Nephron (organoid): ENCODE data around the gene IRGC.

Experiments used
- H3K27ac Mint-ChIP-seq, 3 experiments: 2 replicates each; pipeline ENCODE4 v1.8.0; 2020; ENCODE audit warnings: mixed read lengths in 3 of 3, mild to moderate bottlenecking in 2 of 3, moderate library complexity in 1 of 3
- H3K27me3 Mint-ChIP-seq: 2 replicates; pipeline ENCODE4 v1.8.0; 2021; ENCODE audit warnings: low read depth, mild to moderate bottlenecking, moderate library complexity, mixed read lengths
- H3K36me3 Mint-ChIP-seq: 2 replicates; pipeline ENCODE4 v1.8.0; 2020; ENCODE audit warnings: low read depth, mixed read lengths
- H3K4me1 Mint-ChIP-seq: 2 replicates; pipeline ENCODE4 v1.8.0; 2020; ENCODE audit warnings: mixed read lengths
- H3K4me3 Mint-ChIP-seq, 3 experiments: 2 replicates each; pipeline ENCODE4 v1.8.0; 2020; ENCODE audit warnings: mild to moderate bottlenecking in 3 of 3, mixed read lengths in 3 of 3, moderate library complexity in 2 of 3
- H3K9me3 Mint-ChIP-seq: 2 replicates; pipeline ENCODE4 v1.8.0; 2020; ENCODE audit warnings: mixed read lengths
- CTCF ChIP-seq, 3 experiments: fragments of 200-600 bp; sonication (generic); IDR thresholded peaks; one replicate each; pipeline ENCODE4 v1.5.0; 2021; ENCODE audit warnings: antibody characterized with exemption in 3 of 3; ENCODE audit not compliant: unreplicated experiment in 3 of 3

IRGC gene

GRCh38 chr19:43688059-43688701, 27.7 kb upstream of the IRGC start:
- H3K36me3 Mint-ChIP-seq, result no peaks in the 10 kb centered on the region
- peaks cover 16% of the 10 kb centered on the region for H3K9me3 Mint-ChIP-seq
- H3K4me1 Mint-ChIP-seq, result peaks cover 9% of the 10 kb centered on the region
- H3K27me3 Mint-ChIP-seq, result no peaks in the 10 kb centered on the region
- TF ChIP-seq CTCF (IDR thresholded peaks at IDR 0.05; ENCODE audit: unreplicated experiment in 3 of 3), result no peak
- H3K4me3 Mint-ChIP-seq, result no peak overlapping the region
- no peak overlapping the region for H3K27ac Mint-ChIP-seq

- Mint-ChIP-seq H3K27ac (no peak overlapping the region), H3K4me3 (no peak overlapping the region), H3K4me1 (peaks cover 9% of the 10 kb centered on the region), H3K36me3 (no peaks in the 10 kb centered on the region), H3K9me3 (peaks cover 20% of the 10 kb centered on the region), H3K27me3 (peaks cover 4% of the 10 kb centered on the region)
- TF ChIP-seq CTCF (IDR thresholded peaks at IDR 0.05; ENCODE audit: unreplicated experiment in 3 of 3), result no peak
Observed at GRCh38 chr19:43690444-43690843, 25.4 kb upstream of the IRGC start.

- no peak overlapping the region for H3K27ac Mint-ChIP-seq
- H3K4me3 Mint-ChIP-seq, result no peak overlapping the region
- no peak for TF ChIP-seq CTCF (IDR thresholded peaks at IDR 0.05; ENCODE audit: unreplicated experiment in 3 of 3)
- peaks cover 9% of the 10 kb centered on the region for H3K4me1 Mint-ChIP-seq
- no peaks in the 10 kb centered on the region for H3K36me3 Mint-ChIP-seq
- peaks cover 20% of the 10 kb centered on the region for H3K9me3 Mint-ChIP-seq
- peaks cover 4% of the 10 kb centered on the region for H3K27me3 Mint-ChIP-seq
Observed at GRCh38 chr19:43690890-43691289, 25.0 kb upstream of the IRGC start.

- H3K27ac Mint-ChIP-seq, result no peak overlapping the region
- H3K9me3 Mint-ChIP-seq, result peaks cover 22% of the 10 kb centered on the region
- no peaks in the 10 kb centered on the region for H3K36me3 Mint-ChIP-seq
- peaks cover 4% of the 10 kb centered on the region for H3K27me3 Mint-ChIP-seq
- H3K4me1 Mint-ChIP-seq, result peaks cover 9% of the 10 kb centered on the region
- no peak for TF ChIP-seq CTCF (IDR thresholded peaks at IDR 0.05; ENCODE audit: unreplicated experiment in 3 of 3)
- no peak overlapping the region for H3K4me3 Mint-ChIP-seq
Observed at GRCh38 chr19:43691755-43692154, 24.1 kb upstream of the IRGC start.

- Mint-ChIP-seq H3K9me3 (peaks cover 22% of the 10 kb centered on the region), H3K27me3 (peaks cover 4% of the 10 kb centered on the region), H3K36me3 (no peaks in the 10 kb centered on the region), H3K27ac (no peak overlapping the region), H3K4me3 (no peak overlapping the region), H3K4me1 (peaks cover 3% of the 10 kb centered on the region)
- no peak for TF ChIP-seq CTCF (IDR thresholded peaks at IDR 0.05; ENCODE audit: unreplicated experiment in 3 of 3)
Observed at GRCh38 chr19:43692385-43692784, 23.5 kb upstream of the IRGC start.

- Mint-ChIP-seq H3K27me3 (peaks cover 8% of the 10 kb centered on the region), H3K27ac (no peak overlapping the region), H3K4me1 (no peaks in the 10 kb centered on the region), H3K4me3 (no peak overlapping the region), H3K36me3 (no peaks in the 10 kb centered on the region), H3K9me3 (peaks cover 22% of the 10 kb centered on the region)
- no peak for TF ChIP-seq CTCF (IDR thresholded peaks at IDR 0.05; ENCODE audit: unreplicated experiment in 3 of 3)
Observed at GRCh38 chr19:43692877-43693276, 23.0 kb upstream of the IRGC start.
